HPDE6-E6E7 (cell line): ENCODE measurements around the gene PRR12.

Experiments used
- DNase-seq: peaks from one replicate; pipeline ENCODE4 v3.0.0; 2011; ENCODE audit warnings: missing footprints; ENCODE audit errors: extremely low spot score

Gene PRR12

GRCh38 chr19:49592486-49593232 lies 1.7 kb downstream of the PRR12 start:
- DNase-seq = peak; percentile 57

GRCh38 chr19:49593233-49594113 lies 2.5 kb downstream of the PRR12 start:
- peak; percentile 99 for DNase-seq

GRCh38 chr19:49594157-49594992 lies 3.4 kb downstream of the PRR12 start:
- DNase-seq = no peak

- no peak for DNase-seq
Measured at GRCh38 chr19:49594993-49595818, 4.2 kb downstream of the PRR12 start.

- DNase-seq = no peak
Measured at GRCh38 chr19:49595819-49596404, 4.9 kb downstream of the PRR12 start.

- no peak for DNase-seq
Measured at GRCh38 chr19:49596407-49596806, 5.4 kb downstream of the PRR12 start.

GRCh38 chr19:49596954-49597702 lies 6.1 kb downstream of the PRR12 start:
- DNase-seq = no peak

- DNase-seq = no peak
Measured at GRCh38 chr19:49597703-49597974, 6.7 kb downstream of the PRR12 start.

- DNase-seq = no peak
Measured at GRCh38 chr19:49599378-49600295, 8.7 kb downstream of the PRR12 start.

- no peak for DNase-seq
Measured at GRCh38 chr19:49601482-49602038, 10.6 kb downstream of the PRR12 start.

GRCh38 chr19:49602806-49603205 lies 11.8 kb downstream of the PRR12 start:
- no peak for DNase-seq

GRCh38 chr19:49605605-49606004 lies 14.6 kb downstream of the PRR12 start:
- no peak for DNase-seq

- DNase-seq = no peak
Measured at GRCh38 chr19:49609499-49610092, 18.6 kb downstream of the PRR12 start.

GRCh38 chr19:49613374-49613773 lies 22.4 kb downstream of the PRR12 start:
- peak; percentile 45 for DNase-seq

GRCh38 chr19:49614096-49614833 lies 23.3 kb downstream of the PRR12 start:
- peak; percentile 38 for DNase-seq

- DNase-seq = no peak
Measured at GRCh38 chr19:49615861-49616260, 24.9 kb downstream of the PRR12 start.

GRCh38 chr19:49616532-49616931 lies 25.6 kb downstream of the PRR12 start:
- DNase-seq = no peak

- DNase-seq = no peak
Measured at GRCh38 chr19:49616945-49617344, 26.0 kb downstream of the PRR12 start.
